ENCODE data around the gene NMRAL1. TPM values are rescaled to one million over a fixed set of nuclear protein-coding genes. Genes with fewer than 3 reads are reported as not detected.

The NMRAL1 gene
- total RNA-seq, 3 donors from 2014 or later (not counting 1 experiment from before 2014, with no cell fraction given): 66.6 to 71.2 (median 69.8) TPM

- TF ChIP-seq CTCF (IDR thresholded peaks at IDR 0.05): no peak
- H3K4me3 ChIP-seq (ENCODE audit: low read length): no peak overlapping the region
- peak overlapping the region; percentile 11 for H3K27ac ChIP-seq (ENCODE audit: low read length)
- H3K27ac Mint-ChIP-seq: peak overlapping the region; percentile 93 to 95
- peaks cover 63 to 74% of the 10 kb centered on the region in 2 donors for H3K4me1 Mint-ChIP-seq
- intact Hi-C loops (cut with micrococcal nuclease): no loop called here
- DNase-seq (no peak), ATAC-seq (no peak)
- H3K36me3 ChIP-seq (ENCODE audit: control insufficient read depth, insufficient read depth, low read length): peaks cover 53% of the 10 kb centered on the region
- WGBS (ENCODE audit: insufficient coverage): 96% methylated on average over 17 of the region's 17 CpGs
- no peaks in the 10 kb centered on the region for H3K27me3 Mint-ChIP-seq (ENCODE audit: low read depth in 2 of 2)
- H3K36me3 Mint-ChIP-seq: no peaks in the 10 kb centered on the region
- H3K9me3 Mint-ChIP-seq: no peaks in the 10 kb centered on the region
- H3K27me3 ChIP-seq (ENCODE audit: control insufficient read depth, insufficient read depth, low read length): no peaks in the 10 kb centered on the region
- H3K4me3 Mint-ChIP-seq: no peak overlapping the region
- peaks cover 79% of the 10 kb centered on the region for H3K4me1 ChIP-seq (ENCODE audit: control insufficient read depth, insufficient read depth, low read length)
- H3K9me3 ChIP-seq (ENCODE audit: control insufficient read depth, insufficient read depth, low read length): no peaks in the 10 kb centered on the region
Observed at GRCh38 chr16:4507588-4508345, 33.3 kb upstream of the NMRAL1 start.

GRCh38 chr16:4506450-4506849, 32.0 kb upstream of the NMRAL1 start:
- Mint-ChIP-seq H3K36me3 (no peaks in the 10 kb centered on the region), H3K27ac (peak overlapping the region; percentile 93 to 95), H3K4me1 (peaks cover 59 to 70% of the 10 kb centered on the region in 2 donors), H3K4me3 (peak overlapping the region; percentile 90), H3K9me3 (no peaks in the 10 kb centered on the region), H3K27me3 (ENCODE audit: low read depth in 2 of 2) (no peaks in the 10 kb centered on the region)
- peak; percentile 69 to 81 (median 78) for ATAC-seq
- no peaks in the 10 kb centered on the region for H3K27me3 ChIP-seq (ENCODE audit: control insufficient read depth, insufficient read depth, low read length)
- peaks cover 42% of the 10 kb centered on the region for H3K36me3 ChIP-seq (ENCODE audit: control insufficient read depth, insufficient read depth, low read length)
- 2% methylated on average over 3 of the region's 3 CpGs for WGBS (ENCODE audit: insufficient coverage)
- intact Hi-C loops (cut with micrococcal nuclease): loop anchor here (1.0 kb wide), 2 partner anchors 42 to 79 kb away; no protein-coding TSS in a partner anchor
- H3K27ac ChIP-seq (ENCODE audit: low read length): peak overlapping the region; percentile 84
- TF ChIP-seq CTCF (IDR thresholded peaks at IDR 0.05): peak; percentile 91
- no peak overlapping the region for H3K4me3 ChIP-seq (ENCODE audit: low read length)
- peaks cover 77% of the 10 kb centered on the region for H3K4me1 ChIP-seq (ENCODE audit: control insufficient read depth, insufficient read depth, low read length)
- DNase-seq: peak; percentile 45 to 87
- no peaks in the 10 kb centered on the region for H3K9me3 ChIP-seq (ENCODE audit: control insufficient read depth, insufficient read depth, low read length)

- no peaks in the 10 kb centered on the region for H3K27me3 Mint-ChIP-seq (ENCODE audit: low read depth in 2 of 2)
- Histone ChIP-seq H3K9me3 (ENCODE audit: control insufficient read depth, insufficient read depth, low read length) (no peaks in the 10 kb centered on the region), H3K36me3 (ENCODE audit: control insufficient read depth, insufficient read depth, low read length) (peaks cover 38% of the 10 kb centered on the region), H3K27ac (ENCODE audit: low read length) (peak overlapping the region; percentile 84), H3K27me3 (ENCODE audit: control insufficient read depth, insufficient read depth, low read length) (no peaks in the 10 kb centered on the region), H3K4me3 (ENCODE audit: low read length) (peak overlapping the region; percentile 2), H3K4me1 (ENCODE audit: control insufficient read depth, insufficient read depth, low read length) (peaks cover 68% of the 10 kb centered on the region)
- DNase-seq (peak; percentile 38 to 89), ATAC-seq (peak; percentile 78 to 85 (median 79))
- H3K4me3 Mint-ChIP-seq: peak overlapping the region; percentile 90
- 14% methylated on average over 13 of the region's 13 CpGs for WGBS (ENCODE audit: insufficient coverage)
- intact Hi-C loops (cut with micrococcal nuclease): loop anchor here (1.0 kb wide), 2 partner anchors 43 to 80 kb away; no protein-coding TSS in a partner anchor
- TF ChIP-seq CTCF (IDR thresholded peaks at IDR 0.05): no peak
- peaks cover 59 to 70% of the 10 kb centered on the region in 2 donors for H3K4me1 Mint-ChIP-seq
- peak overlapping the region; percentile 93 to 95 for H3K27ac Mint-ChIP-seq
- H3K9me3 Mint-ChIP-seq: no peaks in the 10 kb centered on the region
- no peaks in the 10 kb centered on the region for H3K36me3 Mint-ChIP-seq
Observed at GRCh38 chr16:4505356-4506147, 31.1 kb upstream of the NMRAL1 start.
